HEK293 (cell line): ENCODE measurements around the gene GLCE.

Experiments used
- MYNN ChIP-seq: fragments of 450-650 bp; formaldehyde crosslinking; IDR thresholded peaks from 2 replicates; pipeline ENCODE4 v1.5.1; 2016; ENCODE audit warnings: missing biosample characterization, missing genetic modification characterization, borderline replicate concordance
- SP2 ChIP-seq: fragments of 450-650 bp; formaldehyde crosslinking; IDR thresholded peaks from 2 replicates; pipeline ENCODE4 v1.5.1; 2016; ENCODE audit warnings: missing biosample characterization, missing genetic modification characterization
- ZBTB17 ChIP-seq: fragments of 450-650 bp; formaldehyde crosslinking; IDR thresholded peaks from 2 replicates; pipeline ENCODE4 v1.5.1; 2016; ENCODE audit warnings: missing biosample characterization, missing genetic modification characterization
- ZNF23 ChIP-seq: fragments of 450-650 bp; formaldehyde crosslinking; IDR thresholded peaks from 2 replicates; pipeline ENCODE4 v1.5.1; 2016; ENCODE audit warnings: missing biosample characterization, missing genetic modification characterization, borderline replicate concordance
- ZNF292 ChIP-seq: fragments of 450-650 bp; formaldehyde crosslinking; IDR thresholded peaks from 2 replicates; pipeline ENCODE4 v1.5.1; 2016; ENCODE audit warnings: low read depth, missing biosample characterization, missing genetic modification characterization, borderline replicate concordance
- ZNF366 ChIP-seq: fragments of 450-650 bp; formaldehyde crosslinking; conservative IDR thresholded peaks from 2 replicates; pipeline ENCODE4 v1.5.1; 2016; ENCODE audit warnings: missing biosample characterization, missing genetic modification characterization
- ZNF701 ChIP-seq: fragments of 450-650 bp; formaldehyde crosslinking; IDR thresholded peaks from 2 replicates; pipeline ENCODE4 v1.5.1; 2016; ENCODE audit warnings: missing biosample characterization, missing genetic modification characterization
- TF ChIP-seq, protein P1 (sequence below): fragments of 450-650 bp; formaldehyde crosslinking; IDR thresholded peaks from 2 replicates; pipeline ENCODE4 v1.5.1; 2016; ENCODE audit warnings: missing biosample characterization, missing genetic modification characterization

DNA sequence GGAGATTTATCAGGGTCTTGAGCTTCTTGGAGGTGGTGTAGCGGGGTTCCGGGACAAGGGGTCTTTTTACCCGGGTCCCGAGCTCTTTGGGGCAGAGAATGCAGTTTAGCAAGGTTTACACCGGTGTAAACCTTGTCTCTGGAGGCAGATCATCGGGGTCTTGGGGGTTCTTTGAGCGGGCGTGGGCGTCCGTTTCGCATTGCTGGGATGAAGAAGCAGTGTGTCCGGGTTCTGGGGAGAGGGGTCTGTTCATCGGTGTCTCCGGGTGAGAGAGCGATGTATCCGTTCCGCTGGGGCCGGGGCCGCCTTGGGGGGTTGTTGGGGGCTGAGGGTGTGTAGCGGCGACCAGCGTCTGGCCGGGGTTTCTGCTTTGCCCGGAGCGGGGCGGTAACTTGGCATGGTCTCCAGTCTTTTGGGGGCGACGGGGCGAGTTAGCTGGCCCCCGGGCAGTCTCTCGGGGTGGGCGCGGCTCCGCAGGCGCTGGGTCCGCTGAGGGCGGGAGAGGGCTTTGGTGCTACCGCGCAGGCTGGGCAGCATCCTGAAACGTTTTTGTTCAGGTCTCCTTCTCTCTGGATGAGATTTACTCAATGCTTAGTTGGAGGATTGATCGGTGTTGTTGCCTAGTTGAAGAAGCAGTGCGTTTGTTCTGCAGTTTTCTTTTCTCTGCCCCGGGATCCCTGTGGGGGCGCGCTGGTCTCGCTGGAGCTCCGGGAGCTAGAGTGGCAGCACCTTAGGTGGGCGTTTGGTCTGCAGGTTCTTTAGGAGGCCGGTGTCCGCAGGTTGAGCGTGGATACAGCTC is 843 bp downstream of the GLCE start:
- no peak for TF ChIP-seq ZNF292 (tag by site-specific recombination)
- TF ChIP-seq, protein P1, sequence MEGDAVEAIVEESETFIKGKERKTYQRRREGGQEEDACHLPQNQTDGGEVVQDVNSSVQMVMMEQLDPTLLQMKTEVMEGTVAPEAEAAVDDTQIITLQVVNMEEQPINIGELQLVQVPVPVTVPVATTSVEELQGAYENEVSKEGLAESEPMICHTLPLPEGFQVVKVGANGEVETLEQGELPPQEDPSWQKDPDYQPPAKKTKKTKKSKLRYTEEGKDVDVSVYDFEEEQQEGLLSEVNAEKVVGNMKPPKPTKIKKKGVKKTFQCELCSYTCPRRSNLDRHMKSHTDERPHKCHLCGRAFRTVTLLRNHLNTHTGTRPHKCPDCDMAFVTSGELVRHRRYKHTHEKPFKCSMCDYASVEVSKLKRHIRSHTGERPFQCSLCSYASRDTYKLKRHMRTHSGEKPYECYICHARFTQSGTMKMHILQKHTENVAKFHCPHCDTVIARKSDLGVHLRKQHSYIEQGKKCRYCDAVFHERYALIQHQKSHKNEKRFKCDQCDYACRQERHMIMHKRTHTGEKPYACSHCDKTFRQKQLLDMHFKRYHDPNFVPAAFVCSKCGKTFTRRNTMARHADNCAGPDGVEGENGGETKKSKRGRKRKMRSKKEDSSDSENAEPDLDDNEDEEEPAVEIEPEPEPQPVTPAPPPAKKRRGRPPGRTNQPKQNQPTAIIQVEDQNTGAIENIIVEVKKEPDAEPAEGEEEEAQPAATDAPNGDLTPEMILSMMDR (tag by site-specific recombination), result peak; percentile 82
- no peak for TF ChIP-seq SP2
- no peak for TF ChIP-seq ZNF23 (tag by site-specific recombination)
- no peak for TF ChIP-seq ZNF701 (tag by site-specific recombination)
- peak; percentile 97; the same call in 1 of the 2 replicates for TF ChIP-seq ZBTB17 (tag by site-specific recombination)
- no peak for TF ChIP-seq MYNN (tag by site-specific recombination)
- TF ChIP-seq ZNF366 (tag by site-specific recombination), result no peak
